GM19397 (cell line): ENCODE data around the gene POLR3B.
"Not testable (repeated sequence)": the region's sequence is repeated elsewhere in the genome, so short reads cannot be mapped to it uniquely, and the experiment has no call there.

Source experiments
- ATAC-seq: cut with Tn5 transposase; IDR thresholded peaks from one replicate; pipeline ENCODE4 v1.9.1; 2021; ENCODE audit warnings: mild to moderate bottlenecking, moderate library complexity; ENCODE audit not compliant: unreplicated experiment

The POLR3B gene

GRCh38 chr12:106342397-106343213 lies 14.9 kb upstream of the POLR3B start:
- no peak for ATAC-seq

- no peak for ATAC-seq
Measured at GRCh38 chr12:106343214-106343528, 14.4 kb upstream of the POLR3B start.

- no peak for ATAC-seq
Measured at GRCh38 chr12:106344131-106344530, 13.4 kb upstream of the POLR3B start.

DNA sequence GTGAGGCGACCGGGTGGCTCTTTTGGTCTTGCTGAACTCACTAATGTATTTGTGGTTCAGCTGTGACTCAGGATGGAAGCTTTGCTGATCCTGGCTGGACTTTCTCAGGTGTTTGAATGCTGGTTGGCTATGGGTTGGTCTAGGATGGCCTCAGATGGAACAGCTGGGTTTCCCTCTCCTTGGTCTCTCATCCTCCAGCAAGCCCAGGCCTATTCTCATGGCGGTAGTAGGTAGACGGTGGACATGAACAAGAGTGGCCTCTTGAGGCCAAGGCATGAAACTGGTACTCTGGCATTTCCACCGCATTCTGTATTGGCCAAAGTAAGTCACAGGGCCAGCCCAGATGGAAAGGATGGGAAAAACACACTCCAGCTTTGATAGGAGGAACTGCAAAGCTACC lies 11.8 kb upstream of the POLR3B start:
- no peak for ATAC-seq

DNA sequence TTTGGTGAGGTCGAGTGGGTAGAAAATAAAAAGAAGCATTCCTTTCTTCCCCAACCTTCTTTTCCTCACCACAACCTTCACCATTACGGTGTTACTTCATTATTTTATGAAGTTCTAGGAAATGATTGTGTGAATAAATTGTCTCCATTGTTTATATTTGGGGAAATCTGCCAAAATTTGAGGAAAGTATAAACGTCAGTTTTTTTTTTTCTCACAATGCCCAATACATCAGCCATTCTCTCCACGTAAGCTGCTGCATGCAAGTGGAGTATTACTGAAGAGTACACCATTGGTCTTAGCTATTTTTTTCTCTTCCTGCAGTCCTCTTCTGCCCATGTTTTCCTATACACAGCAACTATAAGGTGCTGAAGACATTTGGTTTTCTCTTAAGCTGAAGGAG lies 9.1 kb upstream of the POLR3B start:
- ATAC-seq = no peak

DNA sequence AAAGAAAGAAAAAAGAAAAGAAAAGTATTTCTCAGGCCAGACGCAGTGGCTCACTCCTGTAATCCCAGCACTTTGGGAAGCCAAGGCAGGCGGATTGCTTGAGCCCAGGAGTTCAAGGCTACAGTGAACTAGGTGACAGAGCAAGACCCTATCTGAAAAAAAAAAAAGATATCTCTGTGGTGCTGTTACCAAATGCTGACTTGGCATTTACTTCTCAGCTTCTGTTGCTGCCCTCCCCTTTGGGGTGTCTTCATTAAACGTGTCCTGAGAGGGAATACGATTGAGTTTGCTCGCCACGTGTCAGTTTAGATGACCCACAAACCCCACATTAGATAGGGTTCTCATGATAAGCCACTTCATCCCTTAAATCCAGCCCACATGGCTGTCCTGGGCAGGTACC lies 4.4 kb upstream of the POLR3B start:
- no peak for ATAC-seq

DNA sequence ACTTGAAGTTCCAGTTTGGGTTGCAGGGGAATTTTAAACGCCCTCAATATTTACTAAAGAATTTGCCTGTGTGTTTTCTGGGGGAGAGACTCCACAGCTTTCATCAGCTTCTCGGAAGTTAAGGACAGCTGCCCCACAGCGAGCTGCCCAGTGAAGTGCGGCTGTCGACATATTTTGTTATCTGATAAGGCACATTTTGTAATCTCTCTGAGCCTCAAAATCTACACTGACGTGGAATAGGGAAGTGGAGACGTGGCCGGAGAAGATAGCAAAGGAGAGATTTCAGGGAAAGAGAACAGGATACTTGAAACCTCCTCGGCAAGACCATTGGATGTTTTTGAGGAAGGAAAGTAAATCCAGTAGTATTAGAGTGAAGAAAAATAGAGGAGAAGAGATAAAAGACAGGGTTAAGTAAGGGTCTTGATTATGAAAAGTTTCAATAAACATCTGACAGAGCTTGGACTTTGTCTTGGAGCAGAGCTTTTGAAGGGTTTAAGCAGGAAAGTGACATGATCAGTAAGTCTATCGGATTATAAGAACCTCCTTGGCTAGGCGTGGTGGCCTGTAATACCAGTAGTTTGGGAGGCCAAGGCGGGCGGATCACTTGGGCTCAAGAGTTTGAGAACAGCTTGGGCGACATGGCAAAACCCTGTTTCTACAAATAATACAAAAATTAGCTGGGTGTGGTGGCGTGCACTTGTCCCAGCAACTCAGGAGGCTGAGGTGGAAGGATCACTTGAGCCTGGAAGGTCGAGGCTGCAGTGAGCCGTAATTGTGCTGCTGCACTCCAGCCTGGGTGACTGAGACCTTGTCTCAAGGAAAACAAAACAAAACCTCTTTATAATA lies 1.1 kb downstream of the POLR3B start:
- peak; percentile 1 for ATAC-seq

DNA sequence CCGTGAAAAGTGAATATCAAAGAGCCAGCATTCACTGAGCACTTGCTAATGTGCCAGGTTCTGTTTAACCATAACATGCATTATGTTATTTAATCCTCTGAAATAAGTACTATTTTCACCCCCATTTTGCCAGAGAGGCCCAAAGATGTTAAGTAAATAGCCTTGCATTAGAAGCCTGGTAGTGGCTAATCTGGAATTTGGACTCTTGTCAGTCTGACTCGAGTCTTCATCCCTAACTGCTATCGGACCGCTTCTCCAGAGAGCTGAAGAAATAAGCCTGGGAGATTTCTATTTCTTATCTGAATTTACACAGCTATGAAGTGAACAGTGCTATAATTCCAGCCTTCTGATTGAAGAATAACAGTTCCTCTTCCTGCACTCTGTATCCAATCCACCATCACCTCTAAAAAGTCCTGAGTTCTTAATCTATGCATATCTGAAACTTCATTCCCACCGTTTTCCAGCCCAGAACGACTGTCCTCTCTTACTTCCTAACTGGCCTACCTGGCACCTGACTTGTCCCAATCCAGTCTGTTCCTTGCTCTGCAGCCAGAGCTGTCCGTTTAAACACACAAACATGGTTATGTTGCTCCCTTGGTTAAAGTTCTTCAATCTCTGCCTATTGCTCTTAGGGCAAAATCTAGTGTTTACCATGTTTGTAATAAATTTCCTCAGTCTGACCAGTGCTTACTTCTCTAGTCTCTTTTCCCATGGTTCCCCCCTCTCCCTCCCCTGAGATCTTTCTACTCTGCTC lies 2.3 kb downstream of the POLR3B start:
- no peak for ATAC-seq

GRCh38 chr12:106360400-106360994 lies 2.9 kb downstream of the POLR3B start:
- ATAC-seq = no peak

- ATAC-seq = no peak
Measured at GRCh38 chr12:106362971-106363370, 5.4 kb downstream of the POLR3B start.

DNA sequence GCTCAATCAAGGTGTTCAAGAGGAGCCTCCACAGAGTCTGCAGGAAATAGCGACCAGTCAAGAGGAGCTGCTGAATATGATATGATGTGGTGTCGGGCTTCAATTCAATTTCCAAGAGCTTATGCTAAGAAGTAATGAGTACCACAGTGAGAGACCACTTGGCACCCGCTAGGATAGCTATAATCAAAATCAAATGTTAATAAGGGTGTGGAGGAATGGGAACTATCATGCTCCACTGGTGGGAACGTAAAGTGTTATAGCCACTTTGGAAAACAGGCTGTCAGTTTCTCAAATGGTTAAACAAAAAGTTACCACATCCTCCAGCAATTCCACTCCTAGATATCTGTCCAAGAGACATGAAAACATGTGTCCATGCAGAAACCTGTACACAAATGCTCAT lies 6.7 kb downstream of the POLR3B start:
- ATAC-seq = no peak

GRCh38 chr12:106369624-106370346 lies 12.2 kb downstream of the POLR3B start:
- ATAC-seq = no peak

DNA sequence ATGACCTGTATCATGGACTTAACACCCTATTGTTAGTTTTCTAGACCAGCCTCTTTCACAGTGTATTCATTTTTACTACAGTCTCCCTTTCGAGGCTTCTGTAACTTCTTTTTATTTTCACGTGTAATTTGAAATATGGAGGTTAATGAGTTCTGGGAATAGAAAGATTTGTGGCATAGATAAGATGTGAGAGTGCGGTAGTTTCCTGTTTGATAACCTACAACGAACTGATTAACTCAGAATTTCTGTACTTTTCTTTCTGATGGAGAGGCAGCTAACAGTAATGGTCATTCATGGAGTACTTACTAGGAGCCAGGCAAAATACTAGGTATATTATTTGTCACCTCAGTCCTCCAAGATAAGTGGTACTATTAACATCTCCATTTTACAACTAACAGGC lies 21.2 kb downstream of the POLR3B start:
- ATAC-seq = no peak

DNA sequence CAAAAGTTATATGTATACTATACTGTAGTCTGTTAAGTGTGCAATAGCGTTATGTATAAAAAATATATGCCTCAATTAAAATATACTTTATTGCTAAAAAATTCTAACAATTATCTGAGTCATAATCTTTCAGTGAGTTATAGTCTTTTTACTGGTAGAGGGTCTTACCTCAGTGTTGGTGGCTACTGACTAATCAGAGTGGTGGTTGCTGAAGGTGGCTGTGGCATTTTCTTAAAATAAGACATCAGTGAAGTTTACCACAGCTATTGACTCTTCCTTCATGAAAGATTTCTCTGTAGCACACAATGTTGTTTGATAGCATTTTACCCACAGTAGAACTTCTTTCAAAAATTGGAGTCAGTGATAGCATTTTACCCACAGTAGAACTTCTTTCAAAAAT lies 23.4 kb downstream of the POLR3B start:
- no peak for ATAC-seq

DNA sequence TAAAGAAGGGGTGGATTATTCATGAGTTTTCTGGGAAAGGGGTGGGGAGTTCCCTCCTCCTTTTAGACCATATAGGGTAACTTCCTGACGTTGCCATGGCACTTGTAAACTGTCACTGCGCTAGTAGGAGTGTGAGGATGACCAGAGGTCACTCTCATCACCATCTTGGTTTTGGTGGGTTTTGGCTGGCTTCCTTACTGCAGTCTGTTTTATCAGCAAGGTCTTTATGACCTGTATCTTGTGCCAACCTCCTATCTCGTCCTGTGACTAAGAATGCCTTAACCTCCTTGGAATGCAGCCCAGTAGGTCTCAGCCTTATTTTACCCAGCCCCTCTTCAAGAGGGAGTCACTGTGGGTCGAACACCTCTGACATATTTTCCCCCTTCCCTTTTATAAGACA lies 24.3 kb downstream of the POLR3B start:
- ATAC-seq = not testable (repeated sequence)

GRCh38 chr12:106386813-106387535 lies 29.4 kb downstream of the POLR3B start:
- ATAC-seq = no peak

GRCh38 chr12:106387848-106388377 lies 30.4 kb downstream of the POLR3B start:
- no peak for ATAC-seq

GRCh38 chr12:106389151-106389550 lies 31.6 kb downstream of the POLR3B start:
- no peak for ATAC-seq

DNA sequence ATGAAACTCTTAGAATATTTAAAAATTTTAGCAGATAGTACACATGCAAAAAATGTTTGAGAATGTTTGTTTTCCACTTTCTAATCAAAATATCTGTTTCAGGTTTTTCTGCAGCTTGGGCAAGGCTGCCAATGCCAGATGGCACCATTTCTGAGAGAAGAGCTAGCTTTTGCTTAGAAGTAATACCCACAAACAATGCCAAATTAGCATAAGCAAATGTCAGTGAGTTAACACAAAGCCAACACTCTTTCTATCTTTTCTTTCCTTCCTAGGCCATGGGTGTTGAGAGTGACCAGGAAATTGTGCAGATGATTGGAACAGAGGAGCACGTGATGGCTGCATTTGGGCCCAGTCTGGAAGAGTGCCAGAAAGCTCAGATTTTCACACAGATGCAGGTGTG lies 35.2 kb downstream of the POLR3B start:
- ATAC-seq = no peak

DNA sequence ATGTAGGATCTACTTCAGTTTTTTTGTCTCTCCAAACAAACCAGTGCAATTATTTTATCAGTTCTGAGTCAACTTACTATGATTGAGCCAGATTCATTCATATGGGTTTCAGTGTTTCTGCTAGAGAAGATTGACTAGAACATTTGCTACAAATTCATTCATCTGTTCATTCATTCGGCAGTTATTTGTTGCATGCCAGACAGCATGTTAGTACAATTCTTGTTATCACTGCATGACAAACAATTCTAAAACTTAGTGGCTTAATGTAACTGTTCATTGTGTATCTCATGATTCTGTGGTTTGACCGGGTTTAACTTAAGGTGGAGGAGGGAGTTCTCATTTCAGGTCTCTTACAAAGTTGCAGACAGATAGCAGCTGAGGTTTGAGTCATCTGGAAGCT lies 52.3 kb downstream of the POLR3B start:
- ATAC-seq = no peak
